Measurements from ENCODE around the gene SLC30A9.

SLC30A9 gene

GRCh38 chr4:42133006-42133405 lies 142.7 kb downstream of the SLC30A9 start:
- no peak for DNase-seq (ENCODE audit: low read depth in 1 of 2, low spot score in 1 of 2)

- no peak for DNase-seq (ENCODE audit: low read depth in 1 of 2, low spot score in 1 of 2)
These were observed 146.0 kb downstream of the SLC30A9 start for GRCh38 chr4:42136371-42136770.

Measured in activated T-helper 1 cell treated with anti-CD3 and anti-CD28 coated beads, Interleukin-2, amount 50 U/mL, for 16 hours (primary cell).